Psoas muscle (tissue), 8 donors: ENCODE results near the gene ATP13A3. TPM values are rescaled to one million over a fixed set of nuclear protein-coding genes. Genes with fewer than 3 reads are reported as not detected.

Experiments used
- ATAC-seq, 4 donors: fragments of 200-7000 bp; cut with Tn5 transposase; one replicate each; pipeline ENCODE4 v1.9.1; 2020; ENCODE audit warnings: moderate library complexity in 3 of 4, mild to moderate bottlenecking in 2 of 4
- DNase-seq, 2 donors: peaks; one replicate each; pipeline ENCODE4 v3.0.0-alpha.2; 2020
- H3K27ac ChIP-seq: fragments of 200-600 bp; one replicate; pipeline ENCODE4 v1.8.0; 2022
- H3K27me3 ChIP-seq, 3 donors: fragments of 200-600 bp in 1 of 3; one replicate each; pipeline versions ENCODE4 v1.6.1 to v1.8.0; 2013 to 2022; ENCODE audit warnings: low read length in 2 of 3, mild to moderate bottlenecking in 2 of 3, moderate library complexity in 1 of 3; ENCODE audit not compliant: insufficient read depth in 3 of 3
- H3K36me3 ChIP-seq, 2 donors: fragments of 200-600 bp in 1 of 2; one replicate each; pipeline versions ENCODE4 v1.6.1 to v1.8.0; 2013 to 2022; ENCODE audit warnings: low read depth in 1 of 2, mild to moderate bottlenecking in 1 of 2, moderate library complexity in 1 of 2; ENCODE audit not compliant: insufficient read depth in 1 of 2
- H3K4me1 ChIP-seq: fragments of 200-600 bp; one replicate; pipeline ENCODE4 v1.8.0; 2022
- H3K4me3 ChIP-seq: fragments of 200-600 bp; one replicate; pipeline ENCODE4 v1.8.0; 2022; ENCODE audit warnings: mild to moderate bottlenecking
- H3K9me3 ChIP-seq: fragments of 200-600 bp; one replicate; pipeline ENCODE4 v1.8.0; 2022
- WGBS, 3 donors: extraction: QIAGEN DNeasy Blood & Tissue Kit; methylation state at CpG; one replicate each; pipeline versions ENCODE4 v1.1.6 to v1.1.7; 2013; 5-methylcytosine and 5-hydroxymethylcytosine counted together
- intact Hi-C, 2 donors: fragments of 100-400 bp; cut with DNase I; formaldehyde crosslinking; loops; one replicate each; pipeline versions ENCODE4 v1.11.0 to v1.14.2; 2022
- polyA plus RNA-seq, 3 donors: library from polyadenylated mRNA; stranded (reverse); fragments of 200-250 nt; gene quantifications; one replicate each; pipeline ENCODE4 v1.2.3, GENCODE V29; 2013
- total RNA-seq, 4 donors: library from RNA; stranded (reverse); fragmentation: NEBNext Ultra II Directional in 2 of 4; extraction: Animal tissue kit (Norgen Biotek cat#: 25700) in 2 of 4; gene quantifications; one replicate each; pipeline versions ENCODE4 v1.2.1 to v1.2.4, GENCODE V29; 2021 to 2023
- TF ChIP-seq, protein P1 (sequence below): fragments of 200-600 bp; IDR thresholded peaks from one replicate; pipeline ENCODE4 v1.8.0; 2022; ENCODE audit warnings: antibody characterized with exemption
- donor health status: healthy with polysubstance abuse.
- donor health status: DM: no; HTN: no; CAD: no; lungs with moderate emphysema.
- donor health status: Bipolar disorder and iron deficiency.
- donor health status: healthy.
- donor health status: DM: yes; HTN: yes; CAD: no.
- donor health status: DM: no; HTN: no; CAD: no.
- donor health status: DM: no; HTN: no; CAD: no.
- donor health status: DM: yes; HTN: yes; CAD: no.

The ATP13A3 gene
- total and polyA plus RNA-seq, 7 donors: 10.4 to 72.7 (median 46.6) TPM

- TF ChIP-seq, protein P1, sequence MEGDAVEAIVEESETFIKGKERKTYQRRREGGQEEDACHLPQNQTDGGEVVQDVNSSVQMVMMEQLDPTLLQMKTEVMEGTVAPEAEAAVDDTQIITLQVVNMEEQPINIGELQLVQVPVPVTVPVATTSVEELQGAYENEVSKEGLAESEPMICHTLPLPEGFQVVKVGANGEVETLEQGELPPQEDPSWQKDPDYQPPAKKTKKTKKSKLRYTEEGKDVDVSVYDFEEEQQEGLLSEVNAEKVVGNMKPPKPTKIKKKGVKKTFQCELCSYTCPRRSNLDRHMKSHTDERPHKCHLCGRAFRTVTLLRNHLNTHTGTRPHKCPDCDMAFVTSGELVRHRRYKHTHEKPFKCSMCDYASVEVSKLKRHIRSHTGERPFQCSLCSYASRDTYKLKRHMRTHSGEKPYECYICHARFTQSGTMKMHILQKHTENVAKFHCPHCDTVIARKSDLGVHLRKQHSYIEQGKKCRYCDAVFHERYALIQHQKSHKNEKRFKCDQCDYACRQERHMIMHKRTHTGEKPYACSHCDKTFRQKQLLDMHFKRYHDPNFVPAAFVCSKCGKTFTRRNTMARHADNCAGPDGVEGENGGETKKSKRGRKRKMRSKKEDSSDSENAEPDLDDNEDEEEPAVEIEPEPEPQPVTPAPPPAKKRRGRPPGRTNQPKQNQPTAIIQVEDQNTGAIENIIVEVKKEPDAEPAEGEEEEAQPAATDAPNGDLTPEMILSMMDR: no peak
- Histone ChIP-seq H3K36me3 (peaks cover 5 to 99% of the 10 kb centered on the region in 2 donors), H3K27me3 (no peaks in the 10 kb centered on the region), H3K4me3 (no peak overlapping the region), H3K4me1 (no peaks in the 10 kb centered on the region), H3K27ac (no peak overlapping the region), H3K9me3 (no peaks in the 10 kb centered on the region)
- WGBS, 3 donors: 95 to 97% (median 96%) methylated on average over 6 of the region's 6 CpGs
- DNase-seq: no peak
- intact Hi-C loops: no loop called here
- ATAC-seq: no peak
These were observed 39.6 kb downstream of the ATP13A3 start for GRCh38 chr3:194447161-194447560.

DNA sequence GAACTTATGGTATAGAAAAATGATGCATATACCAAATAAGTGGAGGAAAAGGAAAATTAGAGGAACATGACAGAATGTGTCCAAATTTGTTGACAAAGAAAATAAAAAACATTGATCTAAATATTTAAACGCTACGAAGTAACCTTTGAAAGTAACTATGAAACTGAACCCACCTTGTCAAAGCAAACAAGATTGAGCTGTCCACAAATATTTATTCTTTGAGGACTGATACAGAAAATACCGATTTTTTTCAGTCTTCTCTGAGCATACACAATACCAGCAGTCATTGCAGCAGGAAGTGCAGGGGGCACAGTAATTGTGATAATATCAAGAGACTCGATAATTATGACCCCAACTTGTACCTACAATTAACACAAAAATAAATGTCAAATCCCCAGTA lies 40.0 kb downstream of the ATP13A3 start:
- DNase-seq (no peak), ATAC-seq (no peak)
- Histone ChIP-seq H3K27ac (no peak overlapping the region), H3K27me3 (no peaks in the 10 kb centered on the region), H3K9me3 (no peaks in the 10 kb centered on the region), H3K36me3 (peaks cover 5 to 99% of the 10 kb centered on the region in 2 donors), H3K4me3 (no peak overlapping the region), H3K4me1 (no peaks in the 10 kb centered on the region)
- 93 to 94% (median 94%) methylated on average over 4 of the region's 4 CpGs for WGBS, 3 donors
- intact Hi-C loops: no loop called here
- TF ChIP-seq, protein P1: no peak

DNA sequence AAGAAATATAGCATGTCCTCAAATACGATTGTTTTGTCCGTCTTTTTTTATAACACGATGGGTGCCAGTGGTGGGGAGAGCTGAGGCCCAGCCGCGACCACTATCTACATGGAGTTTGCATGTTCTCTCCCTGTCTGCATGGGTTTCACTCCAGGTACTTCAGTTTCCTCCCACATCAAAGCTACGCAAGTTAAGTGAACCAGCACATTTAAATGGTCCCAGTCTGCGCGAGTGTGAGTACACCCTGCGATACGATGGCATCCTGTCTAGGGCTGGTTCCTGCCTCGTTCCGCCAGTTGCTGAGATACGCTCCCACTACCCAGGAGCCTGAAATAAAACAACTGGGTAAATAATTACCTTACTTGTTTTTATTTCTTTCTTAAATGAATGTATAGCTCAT lies 40.6 kb downstream of the ATP13A3 start:
- intact Hi-C loops: no loop called here
- 94 to 96% (median 96%) methylated on average over 13 of the region's 13 CpGs for WGBS, 3 donors
- Histone ChIP-seq H3K27me3 (no peaks in the 10 kb centered on the region), H3K36me3 (peaks cover 5 to 99% of the 10 kb centered on the region in 2 donors), H3K4me3 (no peak overlapping the region), H3K27ac (no peak overlapping the region), H3K4me1 (no peaks in the 10 kb centered on the region), H3K9me3 (no peaks in the 10 kb centered on the region)
- ATAC-seq (no peak), DNase-seq (no peak)
- TF ChIP-seq, protein P1: no peak

GRCh38 chr3:194443901-194444300 lies 42.9 kb downstream of the ATP13A3 start:
- Histone ChIP-seq H3K9me3 (no peaks in the 10 kb centered on the region), H3K36me3 (peaks cover 7 to 99% of the 10 kb centered on the region in 2 donors), H3K4me3 (no peak overlapping the region), H3K4me1 (no peaks in the 10 kb centered on the region), H3K27me3 (no peaks in the 10 kb centered on the region), H3K27ac (no peak overlapping the region)
- WGBS, 3 donors: 93 to 96% (median 94%) methylated on average over 2 of the region's 2 CpGs
- DNase-seq (no peak), ATAC-seq (no peak)
- TF ChIP-seq, protein P1: no peak
- intact Hi-C loops: no loop called here

DNA sequence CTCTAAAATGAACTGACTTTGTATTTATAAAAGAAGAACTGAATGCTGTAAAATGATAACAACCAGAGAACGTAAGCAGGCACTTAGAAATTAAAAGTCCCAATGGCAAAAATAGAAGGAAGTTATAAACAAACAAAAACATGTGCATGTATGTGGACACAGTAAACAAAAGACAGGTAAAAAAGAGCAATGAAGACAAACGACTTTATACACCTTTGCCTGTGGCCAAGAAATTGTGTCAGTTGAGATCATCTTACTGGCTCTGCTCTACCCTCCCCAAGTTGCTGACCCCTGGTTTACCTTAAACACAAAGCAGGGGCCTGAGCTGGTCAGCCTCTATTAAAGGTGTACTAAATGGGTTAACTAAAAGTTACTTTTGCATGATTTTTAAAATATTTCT lies 46.0 kb downstream of the ATP13A3 start:
- intact Hi-C loops: no loop called here
- 62 to 68% (median 65%) methylated on average over 2 of the region's 2 CpGs for WGBS, 3 donors
- no peaks in the 10 kb centered on the region for H3K4me1 ChIP-seq
- no peaks in the 10 kb centered on the region for H3K9me3 ChIP-seq
- DNase-seq (no peak), ATAC-seq (no peak)
- H3K27me3 ChIP-seq: no peaks in the 10 kb centered on the region
- no peak overlapping the region for H3K27ac ChIP-seq
- H3K4me3 ChIP-seq: no peak overlapping the region
- H3K36me3 ChIP-seq: peaks cover 10 to 99% of the 10 kb centered on the region in 2 donors
- TF ChIP-seq, protein P1: no peak
